Cardiac muscle cell (in vitro differentiated cells and primary cell): ENCODE data around the gene KCNT1. TPM values are rescaled to one million over a fixed set of nuclear protein-coding genes. Genes with fewer than 3 reads are reported as not detected.

Source experiments
- DNase-seq, 2 donors: peaks; one replicate each; pipeline versions ENCODE4 v3.0.0 to v3.0.0-alpha.2; 2010 to 2017; ENCODE audit warnings: low read depth in 1 of 2, low spot score in 1 of 2
- H3K27ac ChIP-seq: fragments of 200-600 bp; sonication (generic); 2 replicates; pipeline ENCODE4 v1.5.1; 2016
- H3K27me3 ChIP-seq: fragments of 200-600 bp; sonication (generic); 2 replicates; pipeline ENCODE4 v1.6.0; 2016; ENCODE audit warnings: control low read depth
- H3K36me3 ChIP-seq: fragments of 200-600 bp; sonication (generic); 2 replicates; pipeline ENCODE4 v1.5.1; 2016; ENCODE audit warnings: control low read depth
- H3K4me1 ChIP-seq: fragments of 200-600 bp; sonication (generic); 2 replicates; pipeline ENCODE4 v1.8.1; 2017; ENCODE audit warnings: low read depth, mild to moderate bottlenecking, mixed run types
- H3K4me3 ChIP-seq: fragments of 200-600 bp; sonication (generic); 2 replicates; pipeline ENCODE4 v1.5.1; 2016; ENCODE audit warnings: mild to moderate bottlenecking
- H3K9me3 ChIP-seq: fragments of 200-600 bp; sonication (generic); 2 replicates; pipeline ENCODE4 v1.5.1; 2017; ENCODE audit warnings: low read depth, mild to moderate bottlenecking, control low read depth
- polyA plus RNA-seq: library from polyadenylated mRNA; unstranded; fragments of >200 nt; fragmentation: Nextera tagmentation; extraction: Ambion mirVana; gene quantifications from 2 replicates; pipeline ENCODE4 v1.2.1, GENCODE V29; 2016
- total RNA-seq: library from RNA; depleted of rRNA; stranded (reverse); fragments of >200 nt; gene quantifications from 2 replicates; pipeline ENCODE4 v1.2.3, GENCODE V29; 2016
- TF ChIP-seq, protein P1 (sequence below): IDR thresholded peaks from 2 replicates; pipeline ENCODE4 v1.5.1; 2012; ENCODE audit warnings: low read depth, mild to moderate bottlenecking, low read length

KCNT1 gene
- total and polyA plus RNA-seq, 2 experiments from 2014 or later: 0.12 to 0.20 TPM

DNA sequence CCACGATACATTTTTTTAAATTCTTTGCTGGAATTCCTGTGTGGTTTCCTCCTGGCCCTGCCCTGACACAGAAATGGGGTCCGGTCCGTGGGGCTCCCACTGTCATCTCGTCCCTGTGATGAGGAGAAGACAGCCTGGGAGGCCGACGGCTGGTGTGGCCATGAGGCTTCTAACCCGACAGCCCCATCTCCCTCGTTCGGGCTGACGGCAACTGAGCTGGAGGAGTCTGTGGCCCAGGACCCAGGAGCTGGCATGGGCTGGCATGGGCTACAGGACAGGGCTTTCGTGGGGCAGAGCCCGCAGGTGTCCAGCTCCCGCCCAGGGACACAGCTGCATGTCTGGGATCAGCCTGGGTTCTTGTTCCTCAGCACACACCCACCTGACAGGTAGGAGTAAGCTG is 25.1 kb upstream of the KCNT1 start:
- no peaks in the 10 kb centered on the region for H3K4me1 ChIP-seq
- no peaks in the 10 kb centered on the region for H3K27me3 ChIP-seq
- TF ChIP-seq, protein P1, sequence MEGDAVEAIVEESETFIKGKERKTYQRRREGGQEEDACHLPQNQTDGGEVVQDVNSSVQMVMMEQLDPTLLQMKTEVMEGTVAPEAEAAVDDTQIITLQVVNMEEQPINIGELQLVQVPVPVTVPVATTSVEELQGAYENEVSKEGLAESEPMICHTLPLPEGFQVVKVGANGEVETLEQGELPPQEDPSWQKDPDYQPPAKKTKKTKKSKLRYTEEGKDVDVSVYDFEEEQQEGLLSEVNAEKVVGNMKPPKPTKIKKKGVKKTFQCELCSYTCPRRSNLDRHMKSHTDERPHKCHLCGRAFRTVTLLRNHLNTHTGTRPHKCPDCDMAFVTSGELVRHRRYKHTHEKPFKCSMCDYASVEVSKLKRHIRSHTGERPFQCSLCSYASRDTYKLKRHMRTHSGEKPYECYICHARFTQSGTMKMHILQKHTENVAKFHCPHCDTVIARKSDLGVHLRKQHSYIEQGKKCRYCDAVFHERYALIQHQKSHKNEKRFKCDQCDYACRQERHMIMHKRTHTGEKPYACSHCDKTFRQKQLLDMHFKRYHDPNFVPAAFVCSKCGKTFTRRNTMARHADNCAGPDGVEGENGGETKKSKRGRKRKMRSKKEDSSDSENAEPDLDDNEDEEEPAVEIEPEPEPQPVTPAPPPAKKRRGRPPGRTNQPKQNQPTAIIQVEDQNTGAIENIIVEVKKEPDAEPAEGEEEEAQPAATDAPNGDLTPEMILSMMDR: no peak
- no peaks in the 10 kb centered on the region for H3K36me3 ChIP-seq
- no peak overlapping the region for H3K4me3 ChIP-seq
- DNase-seq: no peak
- H3K27ac ChIP-seq: no peak overlapping the region
- no peaks in the 10 kb centered on the region for H3K9me3 ChIP-seq

DNA sequence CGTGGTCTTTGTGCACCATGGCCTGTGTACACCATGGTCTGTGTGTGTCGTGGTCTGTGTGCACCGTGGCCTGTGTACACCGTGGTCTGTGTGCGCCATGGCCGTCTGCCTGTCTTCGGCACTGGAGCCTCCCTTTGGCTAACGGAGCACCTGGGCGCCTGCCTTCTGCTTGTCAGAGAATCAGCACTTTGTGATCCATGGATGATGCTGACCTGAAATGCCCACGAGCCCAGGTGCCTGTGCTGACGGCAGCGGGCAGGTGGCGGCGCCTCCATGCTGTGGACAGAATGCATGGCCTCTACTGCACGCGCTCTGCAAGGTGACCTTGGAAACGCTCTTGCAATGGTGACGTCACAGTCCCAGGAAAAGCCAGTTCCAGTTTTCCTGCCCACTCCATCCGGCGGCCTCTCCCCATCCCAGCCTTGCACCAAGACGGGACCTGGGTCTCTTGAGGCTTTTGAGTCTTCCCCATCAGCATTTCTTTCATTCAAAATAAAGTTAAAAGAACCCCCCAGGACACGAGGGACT is 24.3 kb upstream of the KCNT1 start:
- TF ChIP-seq, protein P1: no peak
- no peak for DNase-seq
- Histone ChIP-seq H3K4me3 (no peak overlapping the region), H3K36me3 (no peaks in the 10 kb centered on the region), H3K27me3 (no peaks in the 10 kb centered on the region), H3K4me1 (no peaks in the 10 kb centered on the region), H3K9me3 (no peaks in the 10 kb centered on the region), H3K27ac (no peak overlapping the region)

DNA sequence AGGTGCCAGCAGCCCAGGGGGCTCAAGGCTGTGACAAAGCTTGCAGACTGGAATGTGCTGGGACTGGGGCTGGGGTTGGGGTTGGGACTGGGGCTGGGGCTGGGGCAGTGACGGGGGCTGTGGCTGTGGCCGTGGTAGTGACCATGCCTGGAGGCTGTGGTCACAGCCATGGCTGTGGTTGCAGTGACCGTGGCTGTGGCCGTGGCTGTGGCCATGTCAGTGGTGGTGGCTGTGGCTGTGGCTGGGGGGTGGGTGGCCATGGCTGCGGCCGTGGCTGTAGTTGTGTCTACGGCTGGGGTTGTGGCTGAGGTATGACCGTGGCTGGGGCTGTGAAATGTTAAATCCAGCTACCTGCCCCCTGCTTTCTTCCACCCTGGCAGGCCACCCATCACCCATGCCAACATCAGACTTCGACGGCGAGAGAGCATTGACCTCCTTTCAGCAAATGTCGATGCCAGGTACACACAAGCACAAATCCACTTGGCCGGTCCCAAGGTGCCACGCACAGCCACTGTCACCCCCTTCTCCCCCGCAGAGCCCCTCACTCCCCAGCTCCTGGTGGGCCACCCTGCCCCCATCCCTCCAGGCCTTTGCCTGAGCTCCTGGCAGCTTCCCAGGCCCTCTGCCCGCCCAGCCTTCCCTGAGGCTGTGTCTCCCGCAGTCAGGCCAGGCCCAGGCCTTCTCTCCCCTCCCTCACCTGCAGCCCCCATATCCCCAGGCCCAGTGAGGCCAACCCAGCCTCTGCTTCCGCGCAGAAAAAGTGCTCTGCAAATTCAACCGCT is 23.6 kb upstream of the KCNT1 start:
- H3K36me3 ChIP-seq: no peaks in the 10 kb centered on the region
- H3K27ac ChIP-seq: no peak overlapping the region
- no peak overlapping the region for H3K4me3 ChIP-seq
- H3K4me1 ChIP-seq: no peaks in the 10 kb centered on the region
- H3K9me3 ChIP-seq: no peaks in the 10 kb centered on the region
- DNase-seq: no peak
- no peaks in the 10 kb centered on the region for H3K27me3 ChIP-seq
- TF ChIP-seq, protein P1: no peak

DNA sequence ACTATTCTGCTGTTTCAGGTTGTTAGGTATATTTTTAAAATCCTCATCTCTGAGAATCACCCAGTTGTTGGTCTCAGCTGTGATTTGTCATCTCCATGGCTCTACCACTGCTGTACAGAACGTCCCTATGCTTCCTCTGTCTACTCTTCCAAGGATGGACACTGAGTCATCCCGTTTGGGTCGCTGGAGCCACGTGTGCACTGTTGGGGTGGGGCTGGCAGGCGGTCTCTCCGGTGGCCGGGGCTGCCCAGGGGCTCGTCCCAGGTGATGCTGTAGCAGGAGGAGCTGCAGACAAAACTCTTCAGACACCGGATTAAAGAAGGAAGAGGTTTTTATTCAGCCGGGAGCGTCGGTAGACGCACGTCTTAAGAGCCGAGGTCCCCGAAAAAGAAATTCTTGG is 21.9 kb upstream of the KCNT1 start:
- Histone ChIP-seq H3K27ac (no peak overlapping the region), H3K36me3 (no peaks in the 10 kb centered on the region), H3K27me3 (no peaks in the 10 kb centered on the region), H3K4me3 (no peak overlapping the region), H3K4me1 (no peaks in the 10 kb centered on the region), H3K9me3 (no peaks in the 10 kb centered on the region)
- TF ChIP-seq, protein P1: no peak
- no peak for DNase-seq

DNA sequence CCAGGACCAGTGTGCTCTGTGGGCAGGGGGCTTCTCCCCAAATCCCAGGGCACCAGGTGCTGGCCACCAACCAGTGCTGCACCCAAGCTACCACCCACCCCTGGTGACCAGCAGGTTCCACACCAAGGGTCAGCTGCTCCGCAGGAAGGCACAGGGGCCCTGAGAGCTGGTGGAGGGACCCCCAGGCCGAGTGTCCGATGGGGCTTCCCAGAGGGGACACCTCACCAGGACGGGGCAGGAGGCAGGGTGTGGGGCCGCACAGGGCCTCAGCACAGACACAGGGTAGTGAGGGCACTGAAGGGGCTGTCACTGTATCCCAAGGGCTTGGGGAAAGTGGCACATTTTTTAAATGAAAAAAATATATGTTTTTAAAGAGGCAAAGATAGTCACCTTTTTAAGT is 20.8 kb upstream of the KCNT1 start:
- no peak for DNase-seq

More for the DNA sequence above, 20.8 kb upstream of the KCNT1 start:
- Histone ChIP-seq H3K9me3 (no peaks in the 10 kb centered on the region), H3K4me3 (no peak overlapping the region), H3K27me3 (no peaks in the 10 kb centered on the region), H3K36me3 (no peaks in the 10 kb centered on the region), H3K4me1 (no peaks in the 10 kb centered on the region), H3K27ac (no peak overlapping the region)
- TF ChIP-seq, protein P1: no peak
